NOMO-1 treated with dmso at 0.1 percent for 144 hours (cell line): ENCODE data around the gene KRTAP19-7.

Source experiments
- DNase-seq: peaks from one replicate; lab custom pipeline; 2025; ENCODE audit not compliant: unreplicated experiment; lab: John Stamatoyannopoulos, UW

Gene KRTAP19-7

GRCh38 chr21:30561264-30561895 is at the start of gene KRTAP19-7:
TSS of gene KRTAP19-7 (minus strand) at chr21:30561314. CDS start at chr21:30561289, 25 bp downstream.
- DNase-seq: no peak

GRCh38 chr21:30605968-30606367 is 44.9 kb upstream of the KRTAP19-7 start:
- no peak for DNase-seq

- DNase-seq: no peak
Measured at GRCh38 chr21:30600787-30601186, 39.7 kb upstream of the KRTAP19-7 start, which contains the start of gene KRTAP22-1. TSS of gene KRTAP22-1 (plus strand) at chr21:30601087.

GRCh38 chr21:30598802-30599201 is 37.7 kb upstream of the KRTAP19-7 start, which contains the start of gene KRTAP6-2:
TSS of gene KRTAP6-2 (minus strand) at chr21:30598902. CDS start at chr21:30598874, 28 bp downstream.
- no peak for DNase-seq

GRCh38 chr21:30592140-30592539 is 31.0 kb upstream of the KRTAP19-7 start, which contains the start of gene KRTAP6-3:
TSS of gene KRTAP6-3 (plus strand) at chr21:30592440. CDS start at chr21:30592446, 6 bp downstream.
- no peak for DNase-seq

- DNase-seq: no peak
Measured at GRCh38 chr21:30590297-30590696, 29.2 kb upstream of the KRTAP19-7 start, which contains the start of gene KRTAP22-2. TSS of gene KRTAP22-2 (minus strand) at chr21:30590397.

- DNase-seq: no peak
Measured at GRCh38 chr21:30582870-30583269, 21.8 kb upstream of the KRTAP19-7 start.

- DNase-seq: no peak
Measured at GRCh38 chr21:30580132-30580531, 19.0 kb upstream of the KRTAP19-7 start.

- DNase-seq: no peak
Measured at GRCh38 chr21:30579346-30579745, 18.2 kb upstream of the KRTAP19-7 start.

- no peak for DNase-seq
Measured at GRCh38 chr21:30577766-30578165, 16.7 kb upstream of the KRTAP19-7 start.

GRCh38 chr21:30567617-30568016 is 6.5 kb upstream of the KRTAP19-7 start:
- no peak for DNase-seq

- no peak for DNase-seq
Measured at GRCh38 chr21:30563630-30564029, 2.5 kb upstream of the KRTAP19-7 start.

GRCh38 chr21:30563072-30563471 is 2.0 kb upstream of the KRTAP19-7 start:
- DNase-seq: no peak

- no peak for DNase-seq
Measured at GRCh38 chr21:30561957-30562356, 843 bp upstream of the KRTAP19-7 start.

- no peak for DNase-seq
Measured at GRCh38 chr21:30555095-30555494, 6.0 kb downstream of the KRTAP19-7 start.

- no peak for DNase-seq
Measured at GRCh38 chr21:30552782-30553181, 8.3 kb downstream of the KRTAP19-7 start.

- no peak for DNase-seq
Measured at GRCh38 chr21:30541764-30542163, 19.4 kb downstream of the KRTAP19-7 start, which contains the start of gene KRTAP19-6. TSS of gene KRTAP19-6 (minus strand) at chr21:30541864. CDS start at chr21:30541833, 31 bp downstream.

GRCh38 chr21:30518876-30519275 is 42.2 kb downstream of the KRTAP19-7 start:
- no peak for DNase-seq

GRCh38 chr21:30515681-30516080 is 45.4 kb downstream of the KRTAP19-7 start:
- DNase-seq: no peak
